Neural cell (in vitro differentiated cells): ENCODE results near the gene ARID3A.

ENCODE experiments used
- EZH2 ChIP-seq: fragments of 200-600, 300-800 bp; shearing (Covaris generic), sonication (generic); IDR thresholded peaks from 2 replicates; pipeline ENCODE4 v1.6.1; 2014; ENCODE audit warnings: antibody characterized with exemption, low read length, borderline replicate concordance, mild to moderate bottlenecking; ENCODE audit not compliant: insufficient read depth, poor library complexity, severe bottlenecking
- POLR2AphosphoS5 ChIP-seq: IDR thresholded peaks from 2 replicates; pipeline ENCODE4 v1.6.1; 2012

DNA sequence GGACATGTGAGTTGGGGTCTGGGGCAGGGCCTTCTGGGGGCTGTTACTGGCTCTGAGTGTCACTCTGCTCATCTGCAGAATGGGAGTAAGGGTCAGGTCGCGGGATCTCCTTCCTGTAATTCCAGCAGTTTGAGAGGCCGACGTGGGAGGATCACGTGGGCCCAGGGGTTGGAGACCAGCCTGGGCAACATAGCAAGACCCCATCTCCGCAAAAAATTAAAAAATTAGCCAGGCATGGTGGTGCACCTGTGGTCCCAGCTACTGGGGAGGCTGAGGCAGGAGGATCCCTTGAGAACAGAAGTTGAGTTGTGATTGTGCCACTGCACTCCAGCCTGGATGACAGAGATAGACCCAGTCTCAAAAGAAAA is 4.0 kb downstream of the ARID3A start:
- no peak for TF ChIP-seq POLR2AphosphoS5
- no peak for TF ChIP-seq EZH2
